Cortex of kidney (tissue), 1 donor: ENCODE results near the gene TMC8.

ENCODE experiments used
- DNase-seq: peaks from one replicate; lab custom pipeline; 2025; lab: John Stamatoyannopoulos, UW

TMC8 gene

GRCh38 chr17:78124081-78124835 is 6.3 kb upstream of the TMC8 start:
- no peak for DNase-seq

DNA sequence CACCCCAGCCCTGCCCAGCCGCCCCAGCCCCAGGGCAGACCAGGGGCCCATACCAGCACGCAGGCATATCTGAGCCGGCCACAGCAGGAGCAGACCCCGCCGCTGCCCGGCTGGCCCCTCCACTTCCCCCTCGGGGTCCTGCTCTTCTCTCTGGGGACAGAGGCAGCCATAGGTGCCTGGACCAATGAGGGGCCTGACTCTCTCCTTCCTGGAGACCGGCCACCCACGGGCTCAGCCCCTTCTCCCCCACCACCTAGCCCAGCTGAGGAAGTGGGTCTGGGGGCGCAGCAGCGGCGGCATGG is 5.8 kb upstream of the TMC8 start:
- no peak for DNase-seq

GRCh38 chr17:78125138-78125913 is 5.2 kb upstream of the TMC8 start:
- DNase-seq = no peak

DNA sequence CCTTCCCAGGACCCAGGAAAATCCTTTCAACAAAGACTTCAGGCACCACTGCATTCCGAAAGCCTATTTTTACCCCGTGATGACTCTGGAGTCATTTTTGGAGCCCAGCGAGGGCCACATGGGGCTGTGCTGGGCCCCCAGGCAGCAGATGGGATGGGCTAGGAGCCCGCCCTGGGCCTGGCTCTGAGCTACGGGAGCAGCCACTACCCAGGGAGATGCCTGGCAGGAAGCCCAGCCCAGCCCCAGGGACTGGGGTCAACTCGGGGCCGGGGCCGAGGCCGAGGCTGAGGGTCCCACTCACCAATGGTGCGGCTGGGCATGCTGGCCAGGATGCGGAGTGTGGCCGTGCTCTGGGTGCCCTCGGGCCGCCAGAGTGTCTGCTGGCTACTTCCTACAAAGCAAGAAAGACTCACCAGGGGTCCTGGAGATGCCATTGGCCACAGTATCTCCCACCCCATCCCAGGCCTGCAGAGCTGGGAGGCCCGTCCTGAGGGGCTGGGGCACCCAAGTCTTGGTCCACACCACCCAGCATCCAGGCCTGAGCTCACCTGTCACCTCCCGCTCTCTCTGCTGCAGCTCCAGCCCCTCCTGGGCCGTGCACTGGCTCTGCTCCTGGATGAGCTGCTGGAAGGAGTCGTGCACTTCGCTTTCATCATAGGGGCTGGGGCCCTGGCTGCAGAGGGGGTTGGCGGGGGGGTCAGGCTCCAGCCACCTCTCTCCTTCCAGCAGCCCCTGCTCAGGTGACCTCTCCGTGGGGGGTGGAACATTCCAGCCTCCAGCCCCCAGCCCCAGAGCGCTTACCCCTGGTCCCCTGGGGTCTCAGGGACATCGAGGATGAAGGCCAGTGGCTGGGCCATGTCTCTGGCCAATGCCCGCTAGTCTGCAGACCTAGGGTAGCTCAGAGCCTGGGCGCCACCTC is 4.3 kb upstream of the TMC8 start:
- DNase-seq = no peak

DNA sequence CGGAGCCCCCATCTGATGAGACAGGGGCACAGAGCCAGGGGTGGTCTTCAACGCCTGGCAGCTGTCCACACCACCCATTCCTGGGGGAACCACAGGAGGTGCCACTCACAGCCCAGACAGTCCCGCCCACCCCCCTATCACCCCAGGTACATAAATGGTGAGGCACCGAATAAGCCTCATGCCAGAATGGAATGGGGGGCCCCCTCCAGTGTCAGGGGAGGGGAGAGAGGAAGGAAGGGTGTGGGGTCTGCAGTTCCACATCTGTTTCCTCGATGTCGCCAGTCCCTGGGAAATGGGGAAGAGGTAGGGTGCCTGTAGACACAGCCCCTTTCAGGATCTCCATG is 3.7 kb upstream of the TMC8 start:
- DNase-seq = no peak

DNA sequence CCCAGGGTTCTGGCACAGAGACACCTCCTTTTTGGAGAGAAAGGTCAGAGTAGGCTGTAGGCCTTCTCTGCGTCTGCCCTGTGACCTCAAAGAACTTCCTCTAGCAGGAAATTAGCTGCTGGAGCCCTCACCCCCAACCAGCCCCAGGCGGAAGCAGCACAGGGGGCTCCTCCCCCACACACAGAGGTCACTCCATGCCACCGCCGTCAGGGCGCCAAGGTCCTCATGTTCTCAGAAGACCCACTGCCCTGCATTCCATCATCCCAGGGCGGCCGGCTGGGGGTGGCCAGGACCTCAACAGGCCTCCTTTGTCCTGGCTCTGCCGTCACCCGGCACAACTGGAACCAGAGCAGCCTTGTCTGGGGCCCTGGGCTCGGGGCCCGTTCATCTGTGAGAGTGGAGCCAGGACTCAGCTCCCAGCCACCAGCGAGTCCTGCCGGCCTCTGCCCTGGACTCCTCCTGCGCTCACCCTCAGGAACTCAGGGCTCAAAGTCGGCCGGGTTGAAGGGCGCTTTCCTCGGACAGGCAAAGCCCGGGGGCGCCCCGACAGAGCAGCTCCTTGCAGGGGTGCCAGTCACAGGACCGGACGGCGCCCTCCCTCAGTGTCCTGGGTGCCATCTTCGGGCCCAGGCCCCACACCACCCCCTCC is 3.2 kb upstream of the TMC8 start:
- no peak for DNase-seq

DNA sequence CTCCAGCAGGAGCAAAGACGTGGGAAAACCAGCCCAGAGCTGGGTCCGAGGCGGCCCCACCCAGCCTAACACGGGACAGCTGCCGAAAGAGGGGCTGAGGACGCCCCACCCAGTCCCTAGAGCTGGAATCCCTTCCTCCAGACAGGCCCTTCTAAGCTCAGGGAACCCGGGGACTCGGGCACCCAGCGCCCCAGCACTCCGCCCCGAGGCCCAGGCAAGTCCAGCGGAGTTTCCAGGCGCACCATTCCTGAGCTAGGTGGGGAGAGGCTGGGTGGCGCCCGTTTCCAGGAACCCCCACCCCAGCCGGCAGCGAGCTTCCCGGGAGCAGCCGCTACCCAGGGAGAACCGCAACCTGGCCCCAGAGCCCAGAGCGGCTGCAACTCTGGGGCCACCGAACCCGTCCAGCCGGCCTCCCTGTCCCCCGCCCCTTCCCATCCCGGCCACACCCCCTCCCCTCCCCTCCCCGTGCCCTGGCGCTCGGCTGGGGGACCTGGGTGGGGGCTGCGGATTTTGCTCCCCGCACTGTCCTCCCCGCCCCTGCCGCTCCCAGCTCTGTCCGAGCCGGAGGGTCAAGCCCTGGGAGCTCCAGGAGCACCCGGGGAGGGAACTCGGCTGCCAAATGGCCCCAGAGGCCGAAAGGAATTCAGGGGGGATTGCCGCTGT is 2.6 kb upstream of the TMC8 start:
- no peak for DNase-seq

GRCh38 chr17:78128551-78129350 is 1.8 kb upstream of the TMC8 start, which contains the start of gene TMC6:
Gene TMC6 (minus strand): TSS chr17:78128755. CDS start chr17:78126832, 1,923 bp downstream.
- no peak for DNase-seq

GRCh38 chr17:78129351-78130089 is 1.1 kb upstream of the TMC8 start:
- DNase-seq = no peak

GRCh38 chr17:78130090-78130436 is 508 bp upstream of the TMC8 start:
- no peak for DNase-seq

- DNase-seq = no peak
Observed at GRCh38 chr17:78131172-78132083, 857 bp downstream of the TMC8 start.

GRCh38 chr17:78132084-78132676 is 1.6 kb downstream of the TMC8 start:
- DNase-seq = no peak

DNA sequence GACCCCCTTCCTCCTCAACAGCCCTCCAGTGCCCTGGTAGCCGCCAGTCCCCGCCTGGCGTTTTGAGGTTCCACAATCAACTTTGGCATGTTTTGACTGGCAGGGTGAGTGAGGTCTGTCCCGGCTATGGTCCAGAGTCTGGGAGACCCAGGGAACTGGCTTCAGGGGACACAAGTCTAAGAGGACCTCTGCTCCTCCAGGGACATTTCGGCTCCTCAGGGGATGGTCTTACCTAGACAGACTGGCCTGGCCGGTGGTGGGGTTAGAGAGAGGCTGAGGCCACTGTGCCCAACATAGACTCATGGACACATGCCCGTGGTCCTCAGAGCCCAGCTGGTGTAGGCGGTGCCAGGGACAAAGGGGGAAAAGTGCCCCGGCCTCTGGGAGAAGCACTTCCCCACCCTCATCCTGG is 2.2 kb downstream of the TMC8 start:
- no peak for DNase-seq

DNA sequence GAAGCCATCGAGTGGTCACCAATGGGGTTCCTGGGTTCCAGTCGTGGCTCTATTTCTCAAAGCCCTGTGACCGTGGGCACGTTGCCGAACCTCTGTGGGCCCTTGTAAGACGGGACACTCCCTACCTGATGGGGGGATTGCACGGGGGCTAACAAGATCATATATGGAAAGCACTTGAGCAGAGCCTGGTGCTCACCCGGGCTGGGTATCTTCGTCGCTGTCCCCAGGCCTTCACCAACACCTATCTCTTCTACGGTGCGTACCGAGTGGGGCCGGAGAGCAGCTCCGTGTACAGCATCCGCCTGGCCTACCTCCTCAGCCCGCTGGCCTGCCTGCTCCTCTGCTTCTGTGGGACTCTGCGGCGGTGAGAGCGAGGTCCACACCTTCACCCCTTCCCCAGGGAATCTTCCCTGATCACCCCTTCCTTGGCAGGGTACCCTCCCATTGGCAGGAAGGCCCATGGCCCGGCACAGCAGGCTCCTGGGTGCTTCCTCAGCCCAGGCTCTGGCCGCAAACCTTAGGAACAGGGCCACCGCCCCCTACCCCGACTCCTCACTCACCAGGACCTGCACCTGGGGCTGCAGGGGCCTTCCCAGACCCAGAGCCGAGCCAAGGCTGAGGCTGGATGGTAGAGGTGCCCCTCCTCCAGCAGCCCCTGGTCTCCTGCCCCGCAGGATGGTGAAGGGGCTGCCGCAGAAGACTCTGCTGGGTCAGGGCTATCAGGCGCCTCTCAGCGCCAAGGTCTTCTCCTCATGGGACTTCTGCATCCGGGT is 2.8 kb downstream of the TMC8 start:
- no peak for DNase-seq

DNA sequence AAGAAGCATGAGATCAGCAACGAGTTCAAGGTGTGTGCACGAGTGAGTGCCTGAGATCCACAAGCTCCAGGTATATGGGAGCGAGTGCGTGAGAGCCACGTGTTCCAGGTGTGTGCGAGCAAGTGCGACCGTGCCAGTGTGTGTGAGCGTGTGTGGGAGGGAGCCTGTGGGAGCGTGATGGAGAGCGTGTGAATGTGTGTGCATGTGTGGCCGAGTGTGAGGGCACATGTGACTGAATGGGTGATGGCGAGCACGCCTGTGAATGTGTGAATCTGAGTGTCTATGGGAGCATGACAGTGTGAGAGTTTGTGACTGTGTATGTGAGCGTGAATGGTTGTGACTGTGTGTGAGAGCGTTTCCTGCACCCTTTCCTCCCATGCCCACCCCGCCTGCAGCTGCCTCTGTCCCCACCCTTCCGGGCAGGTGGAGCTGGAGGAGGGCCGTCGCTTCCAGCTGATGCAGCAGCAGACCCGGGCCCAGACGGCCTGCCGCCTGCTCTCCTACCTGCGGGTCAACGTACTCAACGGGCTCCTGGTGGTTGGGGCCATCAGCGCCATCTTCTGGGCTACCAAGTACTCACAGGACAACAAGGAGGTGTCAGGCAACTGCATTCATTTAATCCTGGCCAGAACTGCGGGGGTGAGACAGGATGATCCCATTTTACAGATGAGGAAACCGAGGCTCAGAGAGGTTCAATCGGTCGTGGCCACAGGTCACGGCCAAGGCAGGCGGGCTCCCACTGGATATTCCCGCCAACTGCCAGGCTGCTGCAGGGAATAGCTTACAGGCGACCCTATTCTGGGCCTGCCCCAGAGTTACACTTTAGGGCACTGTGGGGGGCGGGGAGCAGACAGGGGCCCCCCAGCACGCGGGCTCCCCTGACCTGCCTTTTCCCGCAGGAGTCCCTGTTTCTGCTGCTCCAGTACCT is 3.7 kb downstream of the TMC8 start:
- DNase-seq = no peak

DNA sequence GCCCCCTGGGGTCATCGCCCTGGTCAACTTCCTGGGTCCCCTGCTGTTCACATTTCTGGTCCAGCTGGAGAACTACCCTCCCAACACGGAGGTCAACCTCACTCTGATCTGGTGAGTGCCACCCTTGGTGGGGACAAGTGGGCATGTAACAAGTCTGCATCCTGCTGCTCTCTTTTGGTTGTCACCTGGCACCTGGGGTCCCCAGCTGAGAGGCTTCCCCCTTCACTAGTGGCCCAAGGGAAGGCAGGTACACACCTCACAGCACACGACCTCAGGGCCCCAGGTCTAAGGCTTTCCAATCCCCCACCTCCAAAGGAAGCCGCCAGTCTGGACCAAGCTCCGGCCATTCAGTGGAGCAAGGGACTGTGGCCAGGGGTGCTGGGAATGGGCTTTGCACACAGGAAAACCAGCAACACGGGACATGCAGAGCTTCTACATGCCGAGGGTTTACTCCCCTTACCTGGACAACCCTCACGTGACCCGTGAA is 4.4 kb downstream of the TMC8 start:
- no peak for DNase-seq
